SK-MEL-5 (cell line): ENCODE data around the gene AGPAT4. TPM values are rescaled to one million over a fixed set of nuclear protein-coding genes. Genes with fewer than 3 reads are reported as not detected.
A peak's percentile ranks its signal among the peaks of the same experiment; 100 is the strongest.
"Not testable (repeated sequence)": the region's sequence is repeated elsewhere in the genome, so short reads cannot be mapped to it uniquely, and the experiment has no call there.

ENCODE experiments used
- DNase-seq: peaks from one replicate; pipeline ENCODE4 v3.0.0-alpha.2; 2016; ENCODE audit warnings: low read depth, low spot score
- in situ Hi-C: cut with HindIII; loops from 2 replicates; pipeline ENCODE4 v1.10.0; 2016; ENCODE audit warnings: low sequenced_read_pairs, high pct_unique_total_duplicates, low pct_unique_long_range_greater_than_20kb
- polyA plus RNA-seq, 2 experiments: library from polyadenylated mRNA; depleted of rRNA; stranded (reverse); fragments of >200 nt; gene quantifications; 2 replicates each; pipeline ENCODE4 v1.2.3, GENCODE V29; 2015
- total RNA-seq: library from RNA; depleted of rRNA; stranded (reverse); fragments of >200 nt; shearing (Covaris generic); gene quantifications from 2 replicates; pipeline ENCODE4 v1.2.3, GENCODE V29; 2014; rRNA removed

The AGPAT4 gene
- total RNA-seq: 1.1 and 1.4 TPM in 2 replicates
- 0.35 and 0.51 TPM in 2 replicates for polyA plus RNA-seq (2015; cell fraction: cytosol; rRNA removed)
- polyA plus RNA-seq (2015; cell fraction: nucleus; rRNA removed): 4.3 and 13.7 TPM in 2 replicates

- DNase-seq: peak; percentile 87
- in situ Hi-C loops: no loop called here
Measured at GRCh38 chr6:161273752-161274487, at the start of gene AGPAT4. AGPAT4 (minus strand) TSS chr6:161274061; CDS start chr6:161232213, 41,848 bp downstream.

GRCh38 chr6:161319231-161319630 lies 45.4 kb upstream of the AGPAT4 start:
- in situ Hi-C loops: no loop called here
- peak; percentile 71 for DNase-seq

- DNase-seq: peak; percentile 92
- in situ Hi-C loops: no loop called here
Measured at GRCh38 chr6:161318456-161318855, 44.6 kb upstream of the AGPAT4 start.

- in situ Hi-C loops: no loop called here
- DNase-seq: no peak
Measured at GRCh38 chr6:161316531-161316930, 42.7 kb upstream of the AGPAT4 start.

GRCh38 chr6:161315246-161315917 lies 41.5 kb upstream of the AGPAT4 start:
- DNase-seq, in situ Hi-C loops: not testable (repeated sequence)

GRCh38 chr6:161314541-161315245 lies 40.8 kb upstream of the AGPAT4 start:
- in situ Hi-C loops, DNase-seq: not testable (repeated sequence)

- in situ Hi-C loops: no loop called here
- DNase-seq: no peak
Measured at GRCh38 chr6:161313940-161314509, 40.2 kb upstream of the AGPAT4 start.

- DNase-seq, in situ Hi-C loops: not testable (repeated sequence)
Measured at GRCh38 chr6:161313475-161313874, 39.6 kb upstream of the AGPAT4 start.

GRCh38 chr6:161309774-161310173 lies 35.9 kb upstream of the AGPAT4 start:
- in situ Hi-C loops, DNase-seq: not testable (repeated sequence)

- DNase-seq: no peak
- in situ Hi-C loops: no loop called here
Measured at GRCh38 chr6:161308075-161308655, 34.3 kb upstream of the AGPAT4 start.

GRCh38 chr6:161305860-161306259 lies 32.0 kb upstream of the AGPAT4 start:
- in situ Hi-C loops: no loop called here
- DNase-seq: no peak

GRCh38 chr6:161303628-161304340 lies 29.9 kb upstream of the AGPAT4 start:
- DNase-seq: no peak
- in situ Hi-C loops: no loop called here

GRCh38 chr6:161302949-161303348 lies 29.1 kb upstream of the AGPAT4 start:
- in situ Hi-C loops: no loop called here
- DNase-seq: no peak

- DNase-seq: no peak
- in situ Hi-C loops: no loop called here
Measured at GRCh38 chr6:161301338-161301737, 27.5 kb upstream of the AGPAT4 start.

GRCh38 chr6:161300823-161301222 lies 27.0 kb upstream of the AGPAT4 start:
- in situ Hi-C loops: no loop called here
- no peak for DNase-seq

GRCh38 chr6:161299726-161300125 lies 25.9 kb upstream of the AGPAT4 start:
- in situ Hi-C loops: no loop called here

GRCh38 chr6:161295784-161296183 lies 21.9 kb upstream of the AGPAT4 start:
- in situ Hi-C loops: no loop called here
- no peak for DNase-seq

More at GRCh38 chr6:161299726-161300125, 25.9 kb upstream of the AGPAT4 start:
- no peak for DNase-seq
